Measurements from ENCODE around the gene PLXNA3. TPM values are rescaled to one million over a fixed set of nuclear protein-coding genes. Genes with fewer than 3 reads are reported as not detected.

PLXNA3 gene
- total RNA-seq, 1 donor from 2014 or later = 14.6 TPM

GRCh38 chrX:154502098-154502497 is 44.0 kb downstream of the PLXNA3 start:
- DNase-seq (ENCODE audit: low read depth) = no peak
- TF ChIP-seq, protein P1, sequence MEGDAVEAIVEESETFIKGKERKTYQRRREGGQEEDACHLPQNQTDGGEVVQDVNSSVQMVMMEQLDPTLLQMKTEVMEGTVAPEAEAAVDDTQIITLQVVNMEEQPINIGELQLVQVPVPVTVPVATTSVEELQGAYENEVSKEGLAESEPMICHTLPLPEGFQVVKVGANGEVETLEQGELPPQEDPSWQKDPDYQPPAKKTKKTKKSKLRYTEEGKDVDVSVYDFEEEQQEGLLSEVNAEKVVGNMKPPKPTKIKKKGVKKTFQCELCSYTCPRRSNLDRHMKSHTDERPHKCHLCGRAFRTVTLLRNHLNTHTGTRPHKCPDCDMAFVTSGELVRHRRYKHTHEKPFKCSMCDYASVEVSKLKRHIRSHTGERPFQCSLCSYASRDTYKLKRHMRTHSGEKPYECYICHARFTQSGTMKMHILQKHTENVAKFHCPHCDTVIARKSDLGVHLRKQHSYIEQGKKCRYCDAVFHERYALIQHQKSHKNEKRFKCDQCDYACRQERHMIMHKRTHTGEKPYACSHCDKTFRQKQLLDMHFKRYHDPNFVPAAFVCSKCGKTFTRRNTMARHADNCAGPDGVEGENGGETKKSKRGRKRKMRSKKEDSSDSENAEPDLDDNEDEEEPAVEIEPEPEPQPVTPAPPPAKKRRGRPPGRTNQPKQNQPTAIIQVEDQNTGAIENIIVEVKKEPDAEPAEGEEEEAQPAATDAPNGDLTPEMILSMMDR (conservative IDR thresholded peaks at IDR 0.05; ENCODE audit: low read depth, low read length) = no peak
- no peak overlapping the region for H3K4me3 ChIP-seq (ENCODE audit: low read depth, low read length)

- TF ChIP-seq, protein P1 (conservative IDR thresholded peaks at IDR 0.05; ENCODE audit: low read depth, low read length) = no peak
Observed at GRCh38 chrX:154502989-154503388, 44.9 kb downstream of the PLXNA3 start.

DNA sequence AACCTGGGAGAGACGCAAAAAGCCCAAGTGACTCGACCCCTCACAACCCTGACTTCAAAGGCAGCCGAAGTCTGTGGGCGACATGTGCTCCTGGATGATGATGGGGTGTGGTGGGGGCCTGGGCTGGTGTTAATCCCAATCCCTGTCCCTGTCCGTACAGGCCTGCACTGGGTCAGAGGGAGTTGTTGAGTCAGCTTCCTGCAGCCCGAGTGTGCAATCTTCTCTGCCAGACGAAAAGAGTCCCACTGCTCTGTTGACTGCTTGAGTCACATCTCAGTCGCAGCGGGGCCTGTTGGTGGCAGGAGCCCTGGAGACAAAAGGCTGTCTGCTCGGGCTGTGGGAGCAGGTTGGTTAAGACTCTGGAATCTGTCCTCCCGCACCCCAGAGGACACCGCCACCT is 47.7 kb downstream of the PLXNA3 start:
- TF ChIP-seq, protein P1 (conservative IDR thresholded peaks at IDR 0.05; ENCODE audit: low read depth, low read length) = no peak
- no peak overlapping the region for H3K4me3 ChIP-seq (ENCODE audit: low read depth, low read length)
- no peak for DNase-seq (ENCODE audit: low read depth)

More at GRCh38 chrX:154502989-154503388, 44.9 kb downstream of the PLXNA3 start:
- DNase-seq (ENCODE audit: low read depth) = no peak
- no peak overlapping the region for H3K4me3 ChIP-seq (ENCODE audit: low read depth, low read length)

DNA sequence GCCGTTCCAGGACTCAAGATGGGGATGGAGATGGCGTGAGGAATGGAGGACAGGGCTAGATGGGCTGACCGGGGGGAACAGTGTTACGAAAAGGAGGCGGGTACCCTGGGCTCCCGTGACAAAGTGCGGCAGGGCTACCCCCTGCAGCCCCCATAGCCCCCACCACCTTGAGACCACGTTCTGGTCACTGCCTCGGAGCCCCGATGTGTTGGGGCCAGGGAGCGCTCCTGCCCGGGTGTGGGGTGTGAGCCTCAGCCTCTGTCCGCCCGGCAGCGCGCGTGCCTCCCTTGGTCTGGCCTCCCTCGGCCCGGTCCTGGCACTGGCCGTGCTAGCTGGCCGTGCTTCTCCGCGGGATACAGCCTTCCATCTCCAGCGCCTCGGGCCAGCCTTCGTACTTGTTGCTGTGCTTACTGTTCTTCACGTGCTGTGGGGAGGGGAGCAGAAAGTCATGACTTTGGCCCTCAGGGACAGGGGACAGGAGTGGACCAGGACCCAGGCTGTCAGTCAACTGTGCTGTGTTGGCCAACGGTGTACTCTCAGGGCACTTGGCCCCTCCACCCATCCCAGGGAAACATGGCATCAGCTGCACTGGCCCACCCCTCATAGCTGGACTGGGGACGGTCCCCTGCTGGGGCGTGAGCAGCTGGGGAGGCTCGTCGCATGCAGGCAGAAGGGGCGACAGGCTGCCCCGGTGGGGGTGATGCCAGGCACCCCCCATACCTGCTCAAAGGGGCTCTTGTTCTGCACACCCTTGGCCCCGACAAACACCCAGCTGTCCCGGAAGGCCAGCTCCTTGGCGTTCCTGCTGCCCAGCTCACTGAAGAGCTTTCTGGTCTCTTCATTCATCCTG is 48.6 kb downstream of the PLXNA3 start:
- TF ChIP-seq, protein P1 (conservative IDR thresholded peaks at IDR 0.05; ENCODE audit: low read depth, low read length) = no peak
- no peak overlapping the region for H3K4me3 ChIP-seq (ENCODE audit: low read depth, low read length)
- no peak for DNase-seq (ENCODE audit: low read depth)

GRCh38 chrX:154507673-154508383 is 49.7 kb downstream of the PLXNA3 start:
- DNase-seq (ENCODE audit: low read depth) = no peak
- no peak overlapping the region for H3K4me3 ChIP-seq (ENCODE audit: low read depth, low read length)
- TF ChIP-seq, protein P1 (conservative IDR thresholded peaks at IDR 0.05; ENCODE audit: low read depth, low read length) = no peak

- no peak overlapping the region for H3K4me3 ChIP-seq (ENCODE audit: low read depth, low read length)
- DNase-seq (ENCODE audit: low read depth) = no peak
- TF ChIP-seq, protein P1 (conservative IDR thresholded peaks at IDR 0.05; ENCODE audit: low read depth, low read length) = no peak
Observed at GRCh38 chrX:154508384-154508745, 50.3 kb downstream of the PLXNA3 start.
